Mammary epithelial cell (primary cell): Measurements from ENCODE around the gene EPOP.

Source experiments
- EZH2 ChIP-seq: IDR thresholded peaks from 2 replicates; pipeline ENCODE4 v1.6.1; 2012; ENCODE audit warnings: low read length, inconsistent platforms, borderline replicate concordance
- TF ChIP-seq, protein P1 (sequence below), 2 donors: IDR thresholded peaks in 1 of 2; conservative IDR thresholded peaks in 1 of 2; 2 replicates each; pipeline ENCODE4 v1.5.1; 2011 to 2012; ENCODE audit warnings: inconsistent platforms in 2 of 2, low read length in 2 of 2, mild to moderate bottlenecking in 2 of 2, control low read depth in 1 of 2, low read depth in 1 of 2; ENCODE audit not compliant: insufficient read depth in 1 of 2; ENCODE audit errors: extremely low read depth in 1 of 2

DNA sequence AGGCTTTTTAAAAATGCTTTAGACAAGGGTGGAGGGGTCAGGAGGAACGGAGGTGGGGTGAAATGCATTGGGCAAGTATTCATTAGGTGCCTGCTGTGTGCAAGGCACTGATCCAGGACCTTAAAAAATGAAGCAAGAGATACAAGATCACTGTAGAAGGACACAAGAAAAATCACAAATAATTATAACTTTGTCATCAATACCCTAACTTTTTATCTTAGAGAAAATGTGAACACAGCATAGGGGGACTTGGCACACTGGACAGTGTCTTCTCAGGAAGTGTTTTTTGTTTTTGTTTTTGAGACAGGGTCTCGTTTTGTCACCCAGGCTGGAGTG, 7.0 kb downstream of the EPOP start:
- TF ChIP-seq, protein P1, sequence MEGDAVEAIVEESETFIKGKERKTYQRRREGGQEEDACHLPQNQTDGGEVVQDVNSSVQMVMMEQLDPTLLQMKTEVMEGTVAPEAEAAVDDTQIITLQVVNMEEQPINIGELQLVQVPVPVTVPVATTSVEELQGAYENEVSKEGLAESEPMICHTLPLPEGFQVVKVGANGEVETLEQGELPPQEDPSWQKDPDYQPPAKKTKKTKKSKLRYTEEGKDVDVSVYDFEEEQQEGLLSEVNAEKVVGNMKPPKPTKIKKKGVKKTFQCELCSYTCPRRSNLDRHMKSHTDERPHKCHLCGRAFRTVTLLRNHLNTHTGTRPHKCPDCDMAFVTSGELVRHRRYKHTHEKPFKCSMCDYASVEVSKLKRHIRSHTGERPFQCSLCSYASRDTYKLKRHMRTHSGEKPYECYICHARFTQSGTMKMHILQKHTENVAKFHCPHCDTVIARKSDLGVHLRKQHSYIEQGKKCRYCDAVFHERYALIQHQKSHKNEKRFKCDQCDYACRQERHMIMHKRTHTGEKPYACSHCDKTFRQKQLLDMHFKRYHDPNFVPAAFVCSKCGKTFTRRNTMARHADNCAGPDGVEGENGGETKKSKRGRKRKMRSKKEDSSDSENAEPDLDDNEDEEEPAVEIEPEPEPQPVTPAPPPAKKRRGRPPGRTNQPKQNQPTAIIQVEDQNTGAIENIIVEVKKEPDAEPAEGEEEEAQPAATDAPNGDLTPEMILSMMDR (conservative IDR thresholded peaks at IDR 0.05 in 1 of 2, IDR thresholded peaks at IDR 0.05 in 1 of 2; ENCODE audit: extremely low read depth in 1 of 2, insufficient read depth in 1 of 2, low read depth in 1 of 2, low read length in 2 of 2): no peak
- no peak for TF ChIP-seq EZH2
